NCI-H2227 treated with DMSO at 0.1 percent for 48 hours (cell line): Measurements from ENCODE around the gene PC.
A peak's percentile ranks its signal among the peaks of the same experiment; 100 is the strongest.
"Not testable (repeated sequence)": the region's sequence is repeated elsewhere in the genome, so short reads cannot be mapped to it uniquely, and the experiment has no call there.

Experiments used
- DNase-seq: peaks from one replicate; lab custom pipeline; 2025; lab: John Stamatoyannopoulos, UW

Gene PC

DNA sequence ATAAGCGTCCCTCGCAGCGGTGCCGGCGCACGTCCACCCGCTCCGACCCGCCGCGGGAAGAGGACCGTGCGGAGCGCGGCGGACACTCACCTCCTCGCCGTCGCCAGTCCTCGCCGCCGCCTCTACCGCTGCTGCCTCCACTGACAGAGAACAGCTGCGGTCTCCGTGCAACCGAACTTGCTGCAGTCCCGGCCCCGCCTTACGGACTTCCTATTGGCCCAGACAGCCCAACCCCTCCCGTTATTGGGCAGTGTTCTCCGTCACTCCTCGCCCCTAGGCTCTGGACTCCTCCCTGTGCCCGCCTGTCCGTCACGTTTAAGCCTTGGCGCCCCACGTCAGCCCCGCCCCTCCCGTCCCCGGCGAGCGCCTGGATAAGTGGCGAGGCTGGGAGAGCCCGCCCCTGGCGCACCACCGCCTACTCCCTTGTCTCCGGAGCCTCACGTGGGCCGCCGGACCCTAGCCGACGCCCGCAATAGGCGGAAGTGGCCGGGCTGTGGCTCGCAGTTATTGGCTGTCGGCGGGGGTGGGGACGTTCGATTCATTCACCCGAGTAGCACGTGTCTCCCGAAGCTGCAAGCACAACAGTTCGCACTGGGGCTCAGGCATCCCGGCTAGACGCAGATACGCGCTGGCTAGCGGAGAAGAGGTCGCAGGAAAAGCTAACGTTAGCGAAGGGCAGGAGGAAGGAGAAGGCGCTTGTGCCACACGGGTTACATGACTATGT lies at the start of gene PC:
Gene PC, minus strand, starts transcription at position 152 of the 724 bp plus-strand sequence. CDS start 86,224 bp downstream, outside the sequence.
- DNase-seq, result peak; percentile 100

DNA sequence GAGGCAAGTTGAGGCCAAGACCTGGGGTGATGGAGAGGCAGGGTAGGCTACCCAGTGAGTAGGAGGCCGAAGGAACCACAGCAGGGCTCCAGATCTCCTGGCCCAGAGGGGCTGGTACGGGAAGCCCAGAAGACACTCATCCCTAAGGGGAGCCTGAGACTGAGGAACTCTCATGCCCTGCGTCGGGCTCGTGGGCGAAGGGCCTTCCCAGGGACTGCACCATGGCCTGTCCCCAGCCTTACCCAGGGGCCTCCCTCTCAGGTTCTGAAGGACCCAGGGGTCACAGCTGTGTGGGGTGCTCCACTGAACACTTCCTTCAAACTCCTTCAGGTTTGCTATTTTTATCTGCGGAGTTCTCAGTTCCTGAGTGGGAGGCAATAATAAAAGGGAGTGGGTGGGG lies 48.9 kb upstream of the PC start:
- no peak for DNase-seq

DNA sequence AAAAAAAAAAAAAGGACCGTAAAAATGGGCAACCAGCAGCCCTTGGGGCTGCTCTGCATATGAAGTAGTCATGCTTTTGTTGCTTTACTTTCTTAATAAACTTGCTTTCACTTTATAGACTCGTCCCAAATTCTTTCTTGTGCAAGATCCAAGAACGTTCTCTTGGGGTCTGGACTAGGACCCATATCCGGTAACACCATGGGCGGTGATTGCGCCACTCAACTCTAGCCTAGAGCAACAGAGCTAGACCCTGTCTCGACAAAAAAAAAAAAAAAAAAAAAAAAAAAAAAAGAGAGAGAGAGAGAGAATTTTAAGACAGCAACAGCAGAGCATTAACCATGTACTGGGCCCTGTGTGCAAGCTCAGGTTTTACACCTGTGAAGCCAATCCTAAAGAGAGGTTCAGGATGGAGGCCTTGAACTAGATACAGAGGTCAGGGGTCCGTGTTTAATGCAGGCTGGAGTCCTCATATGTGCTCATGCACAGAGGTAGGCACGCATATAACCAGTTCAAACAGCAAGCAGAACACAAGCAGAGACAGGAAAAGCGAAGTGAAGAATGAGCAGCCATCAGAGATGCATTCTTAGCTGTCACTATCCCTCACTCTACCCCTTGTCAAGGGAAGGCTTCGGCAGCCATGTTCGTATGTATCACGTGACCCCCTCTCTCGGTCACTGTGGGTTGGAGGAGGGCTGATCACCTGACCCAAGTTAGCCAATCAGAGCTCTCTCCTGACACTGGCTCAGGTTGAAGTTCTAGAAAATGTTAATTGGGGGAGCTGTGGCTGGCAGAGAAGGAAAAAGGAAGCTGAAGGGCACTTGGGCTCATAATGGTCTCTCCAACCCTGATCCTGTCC lies 48.1 kb upstream of the PC start:
- no peak for DNase-seq

GRCh38 chr11:67005200-67005599 lies 47.0 kb upstream of the PC start:
- not testable (repeated sequence) for DNase-seq

DNA sequence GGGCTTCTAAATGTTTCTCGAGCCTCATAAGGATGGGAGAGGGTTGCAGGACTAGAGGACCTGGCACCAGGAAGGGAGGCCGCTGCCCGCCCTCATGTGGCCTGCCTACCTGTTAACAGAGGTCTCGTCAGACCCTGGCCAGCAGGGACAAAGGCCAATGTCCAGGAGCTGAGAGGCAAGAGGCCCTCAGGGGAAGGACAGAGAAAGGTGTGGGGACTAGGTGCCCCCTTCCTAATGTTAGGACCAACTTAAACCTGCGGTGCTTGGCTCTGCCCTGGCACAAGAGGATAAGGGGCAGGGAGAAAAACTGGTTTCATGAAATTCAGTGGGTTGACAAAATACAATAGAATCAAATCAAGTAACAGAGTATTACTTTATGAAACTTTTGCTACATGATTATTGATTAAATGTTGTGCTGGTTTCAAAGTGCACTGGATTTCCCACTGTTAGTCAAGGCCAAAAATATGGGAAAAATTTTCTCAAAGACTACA lies 44.8 kb upstream of the PC start:
- DNase-seq, result no peak

- no peak for DNase-seq
Observed at GRCh38 chr11:67002297-67002913, 44.2 kb upstream of the PC start.

- no peak for DNase-seq
Observed at GRCh38 chr11:67001332-67001731, 43.1 kb upstream of the PC start.

GRCh38 chr11:66999555-66999954 lies 41.4 kb upstream of the PC start:
- no peak for DNase-seq

DNA sequence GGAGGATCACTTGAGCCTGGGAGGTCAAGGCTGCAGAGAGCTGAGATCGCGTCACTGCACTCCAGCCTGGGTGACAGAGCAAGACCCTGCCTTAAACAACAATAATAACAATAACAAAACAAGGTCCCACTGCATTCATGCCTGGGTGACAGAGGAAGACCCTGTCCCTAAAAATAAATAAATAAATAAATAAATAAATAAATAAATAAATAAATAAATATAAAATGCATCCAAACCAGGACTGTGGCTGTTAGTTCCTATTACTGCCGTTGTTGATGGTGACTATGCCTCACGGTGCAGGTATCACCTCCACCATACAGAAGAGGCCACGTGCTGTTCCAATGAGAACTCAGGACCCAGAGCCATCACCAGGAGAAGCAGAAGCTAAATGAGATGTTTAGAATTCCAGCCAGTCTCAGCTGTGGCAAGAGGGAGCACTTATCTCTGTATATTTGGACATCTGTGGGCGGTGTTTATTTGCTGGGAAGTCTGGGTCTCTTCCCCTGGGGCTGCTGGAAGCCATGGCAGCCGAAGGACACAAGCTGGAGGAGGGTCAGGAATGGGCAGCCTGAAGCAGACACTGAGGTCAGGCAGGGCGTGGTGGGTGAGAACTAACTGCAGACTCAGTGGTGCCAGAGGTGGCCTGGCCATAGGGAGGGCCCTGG lies 38.6 kb upstream of the PC start:
- no peak for DNase-seq

- DNase-seq, result no peak
Observed at GRCh38 chr11:66992041-66992440, 33.9 kb upstream of the PC start.

DNA sequence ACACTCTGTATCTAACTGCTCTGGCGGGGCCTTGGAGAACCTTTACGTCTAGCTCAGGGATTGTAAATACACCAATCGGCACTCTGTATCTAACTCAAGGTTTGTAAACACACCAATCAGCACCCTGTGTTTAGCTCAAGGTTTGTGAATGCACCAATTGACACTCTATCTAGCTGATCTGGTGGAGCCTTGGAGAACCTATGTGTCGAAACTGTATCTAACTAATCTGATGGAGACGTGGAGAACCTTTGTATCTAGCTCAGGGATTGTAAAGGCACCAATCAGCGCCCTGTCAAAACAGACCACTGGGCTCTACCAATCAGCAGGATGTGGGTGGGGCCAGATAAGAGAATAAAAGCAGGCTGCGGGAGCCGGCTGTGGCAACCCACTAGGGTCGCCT lies 31.2 kb upstream of the PC start:
- DNase-seq, result not testable (repeated sequence)

GRCh38 chr11:66988741-66989140 lies 30.6 kb upstream of the PC start:
- not testable (repeated sequence) for DNase-seq

- DNase-seq, result no peak
Observed at GRCh38 chr11:66987924-66988637, 29.9 kb upstream of the PC start.

- DNase-seq, result no peak
Observed at GRCh38 chr11:66987158-66987620, 29.0 kb upstream of the PC start.

GRCh38 chr11:66986178-66986545 lies 28.0 kb upstream of the PC start:
- no peak for DNase-seq

DNA sequence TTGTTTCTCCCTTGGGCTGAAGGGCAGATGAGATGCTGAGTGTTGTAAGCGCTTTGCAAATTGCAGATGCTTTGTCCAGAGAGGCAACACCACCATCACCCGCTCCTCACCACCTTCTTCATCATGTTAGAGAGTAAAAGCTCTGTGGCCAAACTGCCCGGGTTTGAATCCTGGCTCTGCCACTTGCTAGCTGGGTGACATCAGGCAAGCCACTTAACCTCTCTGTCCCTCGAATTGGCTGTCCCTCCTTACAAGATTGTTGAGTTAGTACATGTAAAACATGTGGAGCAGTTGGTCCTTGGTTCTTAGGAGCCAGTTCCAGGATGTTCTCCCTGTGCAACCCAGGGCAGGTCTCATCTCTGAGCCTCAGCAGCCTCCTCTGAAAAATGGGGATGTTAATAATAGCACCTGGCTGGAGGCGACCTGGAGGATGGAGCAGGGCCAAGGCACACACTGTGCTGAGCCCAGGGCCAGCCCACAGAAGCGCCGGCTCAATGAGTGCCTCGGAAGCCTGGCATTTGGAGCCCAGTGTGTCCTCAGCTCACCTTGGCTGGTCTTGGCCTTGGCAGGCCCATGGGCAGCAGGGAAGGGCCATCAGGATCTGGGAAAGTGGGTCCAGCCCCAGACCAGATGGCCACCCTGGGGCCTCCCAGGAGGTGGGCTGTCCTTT lies 27.5 kb upstream of the PC start:
- no peak for DNase-seq

DNA sequence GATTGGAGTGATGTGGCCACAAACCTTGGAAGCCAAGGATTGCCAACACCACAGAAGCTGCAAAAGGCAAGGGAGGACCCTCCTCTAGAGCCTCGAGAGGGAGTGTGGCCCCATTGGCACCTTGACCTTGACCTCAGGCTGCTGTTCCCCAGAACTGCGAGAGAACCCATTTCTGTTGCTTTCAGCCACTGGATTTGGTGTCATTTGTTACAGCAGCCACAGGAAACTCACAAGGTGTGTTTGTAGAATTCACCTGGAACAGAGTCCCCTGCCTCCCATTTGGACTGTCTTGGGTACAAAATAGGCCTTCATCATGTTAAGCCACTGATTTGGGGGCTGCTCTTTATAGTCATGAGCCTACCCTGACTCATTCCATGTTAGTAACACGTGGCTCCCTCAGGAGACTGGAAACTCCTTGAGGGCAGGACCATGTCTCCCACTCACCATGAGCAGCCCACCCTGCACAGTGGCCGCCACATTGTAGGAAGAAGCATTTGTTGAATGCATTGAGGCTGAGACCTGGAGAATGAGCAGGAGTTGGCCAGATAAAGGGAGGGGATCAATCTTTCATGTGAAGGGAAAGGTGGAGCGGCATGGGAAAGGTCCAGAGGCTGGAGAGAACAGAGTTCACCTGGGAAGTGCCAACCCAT lies 25.2 kb upstream of the PC start:
- DNase-seq, result no peak

GRCh38 chr11:66981976-66982578 lies 23.9 kb upstream of the PC start:
- DNase-seq, result peak; percentile 87

DNA sequence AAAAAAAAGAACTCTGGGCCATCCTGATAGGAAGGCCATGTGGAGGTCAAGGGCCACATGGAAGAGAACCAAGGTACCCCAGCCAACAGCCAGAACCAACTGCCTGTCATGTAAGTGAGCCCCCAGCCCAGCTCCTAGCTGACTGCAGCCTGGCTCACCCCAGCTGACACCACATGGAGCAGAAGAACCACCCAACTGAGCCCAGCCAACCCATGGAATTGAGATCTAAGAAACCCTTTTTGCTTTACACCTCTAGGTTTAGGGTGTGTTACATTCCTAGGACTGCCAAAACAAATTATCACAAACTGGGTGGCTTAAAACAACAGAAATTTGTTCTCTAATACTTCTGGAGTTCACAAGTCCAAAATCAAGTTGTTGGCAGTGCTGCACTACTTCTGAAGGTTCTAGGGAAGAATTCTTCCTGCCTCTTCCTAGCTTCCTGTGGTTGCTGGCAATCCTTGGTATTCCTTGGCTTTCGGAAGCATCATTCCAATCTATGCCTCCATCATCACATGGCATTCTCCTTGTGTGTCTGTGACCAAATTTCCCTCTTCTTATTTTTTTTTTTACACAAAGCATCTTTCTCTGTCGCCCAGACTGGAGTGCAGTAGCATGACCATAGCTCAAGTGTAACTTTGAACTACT lies 21.3 kb upstream of the PC start:
- DNase-seq, result no peak
